HG03108 (cell line): ENCODE data around the gene ANKRD18A.

Experiments used
- ATAC-seq: cut with Tn5 transposase; IDR thresholded peaks from one replicate; pipeline ENCODE4 v1.9.1; 2021; ENCODE audit warnings: moderate library complexity; ENCODE audit not compliant: unreplicated experiment

ANKRD18A gene

DNA sequence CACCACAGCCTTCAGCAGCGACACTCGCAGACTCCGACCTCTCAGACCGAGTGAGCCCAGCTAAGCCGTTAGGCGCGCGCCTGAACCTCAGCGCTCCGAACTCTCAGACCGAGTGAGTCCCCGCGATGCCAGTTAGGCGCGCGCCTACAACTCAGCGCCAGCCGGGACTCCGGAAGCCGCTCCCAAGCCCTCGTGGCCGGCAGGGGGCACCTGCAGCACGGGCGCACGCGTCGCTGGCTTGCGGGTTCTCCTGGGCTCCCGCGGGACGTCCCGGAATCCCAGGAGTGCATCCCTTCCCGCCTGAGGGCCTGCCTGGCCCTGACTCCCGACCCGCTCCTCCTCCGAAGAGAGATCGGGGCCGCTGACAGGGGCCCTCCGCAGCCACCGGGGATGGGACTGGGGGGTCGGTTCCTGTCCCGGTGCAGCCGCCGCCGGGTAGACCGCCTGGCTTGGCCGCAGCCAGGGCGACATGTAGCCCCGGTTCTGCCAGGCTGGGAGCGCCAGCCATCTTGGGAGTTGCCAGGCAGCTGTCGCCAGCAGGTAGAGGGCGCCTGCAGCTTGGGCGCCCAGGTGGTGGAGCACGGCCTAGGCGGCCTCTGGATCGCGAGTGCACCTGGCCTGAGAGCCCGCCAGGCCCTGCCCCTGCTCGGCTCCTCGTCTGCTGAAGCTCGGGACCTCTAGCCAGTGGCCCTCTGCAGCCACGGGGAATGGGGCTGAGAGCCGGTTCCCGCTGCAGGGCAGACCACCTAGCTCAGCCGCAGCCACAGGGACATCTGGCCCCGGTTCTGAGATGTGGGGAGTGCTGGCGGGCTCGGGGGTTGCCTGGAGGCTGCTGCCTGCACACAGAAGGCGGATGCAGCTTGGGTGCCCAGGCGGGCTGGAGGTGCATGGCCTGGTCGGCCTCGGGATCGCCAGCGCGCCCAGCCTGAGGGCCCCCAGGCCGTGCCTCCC is at the start of gene ANKRD18A:
Gene ANKRD18A, minus strand, starts transcription at position 114 of the 951 bp plus-strand sequence. CDS start 311 bp downstream, outside the sequence.
- peak; percentile 71 for ATAC-seq

GRCh38 chr9:38668791-38669466 is 48.5 kb upstream of the ANKRD18A start:
- ATAC-seq, result no peak

DNA sequence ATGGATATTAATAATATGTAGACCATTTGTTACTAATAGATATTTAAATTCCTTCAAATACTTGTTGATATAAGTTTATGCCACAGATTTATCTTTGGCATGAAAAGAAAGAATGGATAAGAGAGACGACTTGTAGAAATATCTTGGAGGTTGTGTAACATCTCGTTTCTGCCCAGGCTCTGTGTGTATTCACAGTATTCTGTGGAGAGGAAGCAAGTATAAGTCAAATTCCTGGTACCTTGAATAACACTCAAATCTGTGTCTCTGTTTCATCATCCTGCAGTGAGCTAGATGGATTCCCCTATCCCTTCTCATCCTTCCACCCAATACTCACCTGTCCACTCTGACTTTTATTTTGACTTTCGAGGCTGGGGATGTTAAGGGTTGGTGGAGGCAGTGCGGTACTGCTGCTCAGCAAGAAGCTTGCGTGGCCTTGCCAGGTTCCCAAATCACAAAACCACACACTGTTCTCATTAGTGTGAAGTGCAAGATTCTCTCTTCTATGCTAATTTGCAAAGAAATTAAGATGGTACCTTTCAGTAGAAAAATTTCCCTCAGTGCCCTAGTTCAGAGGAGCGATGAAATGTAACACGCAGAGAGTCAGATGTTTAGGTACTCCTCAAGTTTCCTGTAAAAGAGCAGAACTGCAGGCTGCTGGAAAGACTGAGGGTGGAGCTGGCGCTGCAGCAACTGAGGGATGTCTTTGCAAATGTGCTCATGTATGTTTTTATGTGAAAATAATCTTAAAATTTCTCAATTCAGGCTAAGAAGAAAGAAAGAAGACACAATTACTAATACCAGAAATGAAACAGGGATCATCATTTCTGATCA is 42.6 kb upstream of the ANKRD18A start:
- no peak for ATAC-seq

GRCh38 chr9:38659538-38659937 is 39.1 kb upstream of the ANKRD18A start:
- ATAC-seq, result no peak

GRCh38 chr9:38656896-38657295 is 36.5 kb upstream of the ANKRD18A start:
- no peak for ATAC-seq

DNA sequence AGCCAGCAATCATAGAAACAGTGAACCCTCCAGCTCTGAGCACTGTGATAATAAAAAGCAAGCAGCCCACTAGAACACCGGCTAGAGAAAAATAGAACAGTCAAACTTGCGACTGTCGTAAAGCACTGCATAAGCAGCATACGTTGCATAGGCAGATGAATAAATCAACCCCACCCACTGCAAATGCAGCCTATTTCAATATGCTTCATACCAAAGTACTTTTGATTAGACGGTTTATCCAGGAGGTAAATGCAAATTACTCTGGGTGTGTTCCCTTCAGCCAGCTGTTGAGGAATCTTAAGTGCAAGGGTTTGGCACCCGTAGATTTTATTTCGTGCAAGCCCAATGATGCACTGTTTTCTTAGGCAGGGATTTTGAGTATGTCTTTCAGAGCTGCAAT is 32.1 kb upstream of the ANKRD18A start:
- no peak for ATAC-seq

DNA sequence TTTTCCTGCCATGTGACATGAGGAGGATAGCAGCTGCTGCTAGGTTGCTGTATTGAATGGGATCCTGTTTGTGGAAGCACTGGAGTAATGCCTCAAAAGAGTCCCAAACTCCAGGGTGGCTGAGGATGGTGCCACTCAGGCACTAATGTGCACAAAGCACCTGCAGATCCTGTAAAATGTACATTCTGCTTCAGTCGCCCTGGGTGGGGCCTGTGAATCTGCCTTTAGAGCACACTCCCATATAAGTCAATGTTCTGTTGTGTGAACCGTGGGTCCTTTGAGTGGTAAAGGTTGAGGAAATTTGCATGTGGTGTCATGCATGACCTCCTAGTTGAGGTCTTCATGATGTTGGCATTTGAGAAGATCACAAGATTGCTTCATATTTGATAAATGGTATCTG is 31.6 kb upstream of the ANKRD18A start:
- ATAC-seq, result no peak

DNA sequence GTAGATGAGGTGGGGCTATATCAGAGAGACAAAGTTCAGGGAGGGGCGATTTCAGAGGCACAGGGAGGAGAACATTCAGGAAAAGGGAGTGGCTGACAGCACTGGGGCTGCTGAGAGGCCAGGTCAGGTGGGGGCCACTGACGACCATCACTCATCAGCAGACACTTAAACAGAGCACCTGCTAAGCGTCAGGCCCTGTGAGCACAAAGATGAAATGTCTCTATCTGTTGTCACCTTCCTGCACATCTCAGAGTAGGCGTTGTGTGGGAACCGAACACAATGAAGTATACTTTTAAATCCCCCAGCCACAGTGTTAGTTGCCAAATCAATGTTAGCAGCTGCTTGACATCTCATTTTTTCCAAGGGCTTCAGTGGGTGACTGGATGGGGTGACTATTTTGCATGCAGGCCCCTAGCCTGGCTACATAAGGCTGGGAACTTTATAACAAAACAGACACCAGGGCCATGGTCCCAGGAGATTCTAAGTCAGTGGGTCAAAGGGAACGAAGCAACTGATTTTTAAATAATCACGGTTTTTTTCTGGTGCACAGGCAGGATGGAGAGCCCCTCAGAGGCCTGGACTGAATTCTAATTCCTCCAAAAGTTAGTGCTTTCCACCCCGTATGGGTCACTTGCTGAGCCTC is 31.1 kb upstream of the ANKRD18A start:
- no peak for ATAC-seq

GRCh38 chr9:38650564-38650963 is 30.2 kb upstream of the ANKRD18A start:
- ATAC-seq, result no peak

DNA sequence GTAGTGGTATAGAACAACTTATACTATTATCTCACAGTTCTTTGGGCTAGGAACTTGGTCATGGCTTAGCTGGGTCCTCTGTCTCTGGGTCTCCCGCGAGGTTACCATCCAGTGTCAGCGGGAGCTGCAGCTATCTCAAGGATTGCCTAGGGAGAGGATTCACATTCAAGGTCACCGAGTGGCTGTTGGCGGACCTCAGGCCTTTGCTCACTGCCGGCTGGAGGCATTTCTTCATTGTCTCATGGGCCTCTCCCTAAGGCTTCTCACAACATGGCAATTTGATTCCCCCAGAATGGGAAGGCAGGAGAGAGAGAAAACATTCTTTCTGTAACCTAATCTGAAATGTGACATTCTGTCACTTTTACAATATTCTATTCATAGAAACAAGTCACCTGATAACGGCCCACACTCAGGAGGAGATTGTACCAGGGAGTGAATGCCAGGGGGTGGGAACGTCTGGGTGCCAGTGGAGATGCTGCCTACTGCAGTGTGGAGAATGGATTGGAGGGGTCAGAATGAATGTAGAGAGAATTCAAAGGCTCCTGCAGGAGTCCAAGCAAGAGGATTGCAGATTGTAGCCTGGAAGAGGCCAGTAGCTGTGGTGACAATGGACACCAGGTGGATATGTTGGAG is 29.5 kb upstream of the ANKRD18A start:
- no peak for ATAC-seq

DNA sequence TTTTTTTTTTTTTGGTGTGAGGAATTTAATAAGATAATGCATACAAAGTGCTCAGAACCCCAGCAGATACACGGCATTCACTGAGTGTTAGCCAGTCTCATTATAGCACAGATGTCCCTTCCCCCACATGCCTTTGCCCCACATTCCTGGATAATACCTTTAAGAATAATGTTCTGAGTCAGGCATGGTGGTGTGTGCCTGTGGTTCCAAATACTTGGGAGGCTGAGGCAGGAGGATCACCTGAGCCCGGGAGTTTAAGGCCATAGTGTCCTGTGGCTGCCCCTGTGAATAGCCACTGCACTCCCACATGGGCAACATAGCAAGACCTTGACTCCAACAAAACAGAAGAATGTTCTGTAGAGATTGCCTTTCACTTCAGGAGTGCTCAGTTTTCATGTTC is 24.2 kb upstream of the ANKRD18A start:
- ATAC-seq, result no peak

DNA sequence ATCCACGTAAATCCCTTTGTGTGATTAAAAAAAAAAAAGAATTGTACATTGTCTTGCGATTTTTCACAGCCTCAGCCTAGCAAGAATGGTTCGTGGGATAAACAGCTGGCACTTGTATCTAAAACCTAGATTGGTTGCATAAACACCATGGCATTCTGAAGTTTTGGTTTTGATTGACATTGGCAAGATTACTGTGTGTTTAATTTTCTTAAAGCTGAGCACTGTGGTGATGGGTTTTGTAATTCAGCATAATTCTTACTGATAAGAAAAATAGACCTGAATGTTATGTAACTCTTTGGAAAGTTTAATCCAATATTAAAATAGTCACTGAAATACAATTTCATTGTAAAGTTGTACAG is 23.4 kb upstream of the ANKRD18A start:
- no peak for ATAC-seq

DNA sequence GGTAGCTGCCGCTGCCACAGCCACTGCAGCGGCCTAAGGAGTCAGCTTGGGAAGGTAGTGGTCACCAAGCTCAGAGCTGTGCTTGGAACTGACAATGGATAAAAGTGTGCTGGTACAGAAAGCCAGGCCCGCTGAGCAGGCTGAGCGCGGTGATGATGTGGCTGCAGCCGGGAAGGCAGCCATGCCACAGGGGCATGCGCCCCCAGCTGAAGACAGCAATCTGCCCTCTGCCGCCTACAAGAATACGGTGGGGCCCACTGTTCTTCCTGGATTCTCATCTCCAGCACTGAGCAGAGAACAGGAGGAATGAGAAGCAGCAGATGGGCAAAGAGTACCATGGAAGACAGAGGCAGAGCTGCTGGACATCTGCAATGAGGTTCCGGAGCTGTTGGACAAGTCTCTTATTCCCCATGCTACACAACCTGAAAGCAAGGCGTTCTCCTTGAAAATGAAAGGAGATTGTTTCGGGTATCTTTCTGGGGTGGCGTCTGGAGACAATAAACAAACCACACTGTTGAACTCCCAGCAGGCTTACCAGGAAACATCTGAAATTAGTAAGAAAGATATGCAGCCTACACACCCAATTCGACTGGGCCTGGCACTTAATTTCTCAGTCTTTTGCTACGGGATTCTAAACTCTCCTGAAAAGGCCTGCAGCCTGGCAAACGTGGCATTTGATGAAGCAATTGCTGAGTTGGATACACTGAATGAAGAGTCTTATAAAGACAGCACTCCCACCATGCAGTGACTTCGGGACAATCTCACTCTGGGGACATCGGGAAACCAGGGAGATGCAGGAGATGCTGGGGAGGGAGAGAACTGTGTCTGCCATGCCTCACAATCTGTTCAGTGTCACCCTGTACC is 22.8 kb upstream of the ANKRD18A start:
- no peak for ATAC-seq

DNA sequence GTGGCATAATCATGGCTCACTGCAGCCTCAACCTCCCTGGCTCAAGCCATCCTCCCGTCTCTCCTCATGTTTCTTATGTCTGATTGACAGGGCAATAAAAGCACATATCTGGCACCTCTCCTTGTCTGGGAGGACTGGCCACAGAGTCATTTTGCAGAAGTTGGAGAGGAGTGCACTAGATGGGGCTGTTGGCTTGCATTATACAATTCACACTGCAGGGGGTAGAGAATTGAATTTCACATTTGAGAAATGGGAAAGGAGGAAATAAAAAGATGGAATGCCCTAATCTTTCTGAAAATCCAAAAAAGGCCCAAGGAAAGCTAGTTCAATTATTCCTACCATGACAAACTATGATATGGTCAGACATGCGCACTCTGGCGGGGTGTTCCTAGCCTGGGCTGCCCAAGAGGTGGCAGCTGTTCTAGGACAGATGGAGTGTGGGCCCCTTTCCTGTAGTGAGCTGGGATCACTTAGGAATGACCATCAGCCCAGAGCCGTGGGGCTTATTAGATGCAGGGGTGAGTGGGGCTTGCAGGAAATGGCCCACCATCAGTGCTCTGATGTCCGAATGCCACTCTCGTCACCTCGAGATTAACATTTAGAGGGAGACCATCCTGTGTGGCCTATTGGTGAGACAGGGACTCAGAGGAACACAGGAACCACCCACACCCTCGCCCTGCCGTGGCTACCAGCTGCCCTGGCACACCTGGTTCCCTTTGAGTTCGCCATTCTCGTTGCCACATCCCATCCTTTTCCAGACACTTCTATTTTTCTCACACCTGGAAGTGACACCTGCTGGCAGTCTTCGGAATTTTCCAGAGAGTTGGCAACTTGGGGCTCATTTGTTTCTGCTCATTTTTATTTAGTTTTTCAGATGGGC is 21.8 kb upstream of the ANKRD18A start:
- no peak for ATAC-seq

- ATAC-seq, result no peak
Measured at GRCh38 chr9:38641142-38641541, 20.7 kb upstream of the ANKRD18A start.

GRCh38 chr9:38639577-38639940 is 19.2 kb upstream of the ANKRD18A start:
- ATAC-seq, result no peak

DNA sequence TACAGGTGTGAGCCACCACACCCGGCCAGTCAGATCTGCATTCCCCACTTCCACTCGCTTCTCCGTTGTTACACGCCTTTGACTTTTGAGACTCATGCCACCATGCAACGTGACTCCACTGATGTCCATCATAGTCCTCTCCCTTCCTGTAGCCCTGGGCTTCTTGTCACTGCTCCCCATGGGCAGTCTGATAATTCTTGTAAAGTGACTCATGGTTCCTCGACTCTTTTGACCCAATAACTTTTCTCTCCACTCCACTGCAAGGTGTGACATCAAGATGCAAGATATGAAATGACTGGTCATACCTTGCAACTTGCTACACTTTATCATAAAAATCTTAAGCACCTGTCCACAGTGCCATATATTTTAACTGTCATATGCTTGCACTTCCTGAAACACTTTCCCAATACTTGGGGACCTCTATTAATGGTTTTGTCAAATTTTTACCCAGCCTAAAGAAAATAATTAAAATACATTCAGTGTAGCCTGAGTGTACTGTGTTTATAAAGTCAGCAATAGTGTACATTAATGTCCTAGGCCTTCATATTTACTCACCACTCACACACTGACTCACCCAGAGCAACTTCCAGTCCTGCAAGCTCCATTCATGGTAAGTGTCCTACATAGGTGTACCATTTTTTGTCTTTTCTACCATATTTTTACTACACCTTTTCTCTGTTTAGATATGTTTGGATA is 18.6 kb upstream of the ANKRD18A start:
- no peak for ATAC-seq

DNA sequence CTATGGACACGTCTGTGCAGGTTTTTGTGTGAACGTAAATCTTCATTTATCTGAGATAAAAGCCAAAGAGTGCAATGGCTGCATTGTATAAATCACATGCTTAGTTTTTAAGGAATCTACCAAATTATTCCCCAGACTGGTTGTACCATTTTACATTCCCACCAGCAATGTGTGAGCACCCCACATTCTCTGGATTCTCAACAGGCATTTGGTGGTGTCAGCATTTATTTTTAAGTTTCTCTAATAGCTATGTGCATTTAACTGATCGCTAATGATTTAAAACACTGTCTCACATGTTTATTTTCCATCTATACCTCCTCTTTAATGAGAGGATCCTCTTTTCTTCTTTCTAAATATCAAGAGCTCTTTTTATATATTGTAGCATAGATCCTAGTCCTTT is 13.9 kb upstream of the ANKRD18A start:
- ATAC-seq, result no peak
